Kidney (tissue), 14 donors: ENCODE measurements around the gene RMND5B. TPM values are rescaled to one million over a fixed set of nuclear protein-coding genes. Genes with fewer than 3 reads are reported as not detected.

ENCODE experiments used
- DNase-seq, 5 donors: peaks; one replicate each; pipeline ENCODE4 v3.0.0-alpha.2; 2013 to 2020
- FAIRE-seq: peaks from 2 replicates; lab custom pipeline; 2012; peaks lifted over from hg19 to GRCh38; lab: Jason Lieb, UNC
- H3K27ac ChIP-seq, 2 donors: one replicate each; pipeline ENCODE4 v1.7.0; 2013; ENCODE audit warnings: low read depth in 2 of 2, low read length in 2 of 2, inconsistent platforms in 1 of 2
- H3K27me3 ChIP-seq: one replicate; pipeline ENCODE4 v1.7.1; 2013; ENCODE audit warnings: low read length, inconsistent platforms; ENCODE audit not compliant: control insufficient read depth, insufficient read depth
- H3K36me3 ChIP-seq, 3 donors: one replicate each; pipeline versions ENCODE4 v1.7.0 to v1.7.1; 2013; ENCODE audit warnings: low read length in 3 of 3, control low read depth in 1 of 3, inconsistent platforms in 1 of 3; ENCODE audit not compliant: insufficient read depth in 3 of 3, control insufficient read depth in 2 of 3
- H3K4me1 ChIP-seq, 3 donors: one replicate each; pipeline versions ENCODE4 v1.7.0 to v1.7.1; 2013; ENCODE audit warnings: low read length in 3 of 3, inconsistent platforms in 1 of 3, low read depth in 1 of 3; ENCODE audit not compliant: control insufficient read depth in 2 of 3, insufficient read depth in 2 of 3
- H3K4me3 ChIP-seq, 3 donors: one replicate each; pipeline versions ENCODE4 v1.7.0 to v1.8.1; 2013; ENCODE audit warnings: low read length in 3 of 3, control low read depth in 1 of 3, inconsistent platforms in 1 of 3
- H3K9ac ChIP-seq, 3 donors: one replicate each; pipeline versions ENCODE4 v1.7.0 to v1.7.1; 2013; ENCODE audit warnings: low read length in 3 of 3, control low read depth in 1 of 3, inconsistent platforms in 1 of 3
- H3K9me3 ChIP-seq, 3 donors: one replicate each; pipeline versions ENCODE4 v1.7.0 to v1.7.1; 2013; ENCODE audit warnings: low read length in 3 of 3, control low read depth in 1 of 3, inconsistent platforms in 1 of 3; ENCODE audit not compliant: control insufficient read depth in 2 of 3, insufficient read depth in 1 of 3
- CTCF ChIP-seq: IDR thresholded peaks from 3 replicates; pipeline ENCODE4 v1.5.1; 2012; ENCODE audit warnings: mild to moderate bottlenecking, moderate library complexity, borderline replicate concordance; ENCODE audit not compliant: insufficient read depth; ENCODE audit errors: extremely low read depth
- intact Hi-C: fragments of 100-400 bp; cut with DNase I; formaldehyde crosslinking; loops from one replicate; pipeline ENCODE4 v1.11.1; 2022
- polyA plus RNA-seq: library from polyadenylated mRNA; stranded (reverse); fragments of 350-450 nt; fragmentation: Illumina TruSeq; extraction: RNeasy Lipid Tissue Mini Kit (QIAGEN cat#74804); gene quantifications from one replicate; pipeline ENCODE4 v1.2.3, GENCODE V29; 2014; ENCODE audit warnings: low read depth, low replicate concordance; ENCODE audit not compliant: insufficient read depth
- total RNA-seq: library from RNA; stranded (reverse); fragmentation: NEBNext Ultra II Directional; extraction: Animal tissue kit (Norgen Biotek cat#: 25700); gene quantifications from one replicate; pipeline ENCODE4 v1.2.1, GENCODE V29; 2021
- donor health status: control.
- donor health status: control.
- donor health status: control.
- donor health status: control.
- donor health status: control.
- donor health status: DM: yes; HTN: yes; CAD: no.
- donor health status: Normal renal cell carcinoma (clear cell type).

RMND5B gene
- total and polyA plus RNA-seq, 2 donors from 2014 or later, result 36.6 to 45.3 TPM

GRCh38 chr5:178199581-178200434 is 69.0 kb downstream of the RMND5B start:
- intact Hi-C loops, result no loop called here
- Histone ChIP-seq H3K9ac (no peak overlapping the region), H3K9me3 (no peaks in the 10 kb centered on the region), H3K27me3 (no peaks in the 10 kb centered on the region), H3K4me3 (no peak overlapping the region), H3K36me3 (no peaks in the 10 kb centered on the region), H3K4me1 (peaks cover 0 to 2% (median 0%) of the 10 kb centered on the region in 3 donors), H3K27ac (no peak overlapping the region)
- TF ChIP-seq CTCF, result no peak
- FAIRE-seq (no peak), DNase-seq (no peak)

Other genes starting within 250 kb of the RMND5B start
- not detected for gene PROP1, start 134.8 kb upstream of the RMND5B start, total RNA-seq
- gene PROP1, start 134.8 kb upstream of the RMND5B start, polyA plus RNA-seq, result not detected
- 5.6 TPM for gene N4BP3, start 17.5 kb upstream of the RMND5B start, total RNA-seq
- 2.4 TPM for gene N4BP3, start 17.5 kb upstream of the RMND5B start, polyA plus RNA-seq
- 98.6 TPM for gene NHP2, start 22.9 kb downstream of the RMND5B start, total RNA-seq
- 129 TPM for gene NHP2, start 22.9 kb downstream of the RMND5B start, polyA plus RNA-seq
- gene GMCL2, start 56.4 kb downstream of the RMND5B start, total RNA-seq, result not detected
- not detected for gene GMCL2, start 56.4 kb downstream of the RMND5B start, polyA plus RNA-seq
- gene HNRNPAB, start 73.5 kb downstream of the RMND5B start, total RNA-seq, result 130 TPM
- gene HNRNPAB, start 73.5 kb downstream of the RMND5B start, polyA plus RNA-seq, result 81.8 TPM
- 116 TPM for gene PHYKPL, start 101.8 kb downstream of the RMND5B start, total RNA-seq
- gene PHYKPL, start 101.8 kb downstream of the RMND5B start, polyA plus RNA-seq, result 35.3 TPM